ENCODE measurements around the gene CLEC18B. TPM values are rescaled to one million over a fixed set of nuclear protein-coding genes. Genes with fewer than 3 reads are reported as not detected.
"Not testable (repeated sequence)": the region's sequence is repeated elsewhere in the genome, so short reads cannot be mapped to it uniquely, and the experiment has no call there.

The CLEC18B gene
- polyA plus RNA-seq: 10 to 100 TPM in 1 of 2 donors, 1 to 10 TPM in 1; 5.4 to 11.8 TPM

DNA sequence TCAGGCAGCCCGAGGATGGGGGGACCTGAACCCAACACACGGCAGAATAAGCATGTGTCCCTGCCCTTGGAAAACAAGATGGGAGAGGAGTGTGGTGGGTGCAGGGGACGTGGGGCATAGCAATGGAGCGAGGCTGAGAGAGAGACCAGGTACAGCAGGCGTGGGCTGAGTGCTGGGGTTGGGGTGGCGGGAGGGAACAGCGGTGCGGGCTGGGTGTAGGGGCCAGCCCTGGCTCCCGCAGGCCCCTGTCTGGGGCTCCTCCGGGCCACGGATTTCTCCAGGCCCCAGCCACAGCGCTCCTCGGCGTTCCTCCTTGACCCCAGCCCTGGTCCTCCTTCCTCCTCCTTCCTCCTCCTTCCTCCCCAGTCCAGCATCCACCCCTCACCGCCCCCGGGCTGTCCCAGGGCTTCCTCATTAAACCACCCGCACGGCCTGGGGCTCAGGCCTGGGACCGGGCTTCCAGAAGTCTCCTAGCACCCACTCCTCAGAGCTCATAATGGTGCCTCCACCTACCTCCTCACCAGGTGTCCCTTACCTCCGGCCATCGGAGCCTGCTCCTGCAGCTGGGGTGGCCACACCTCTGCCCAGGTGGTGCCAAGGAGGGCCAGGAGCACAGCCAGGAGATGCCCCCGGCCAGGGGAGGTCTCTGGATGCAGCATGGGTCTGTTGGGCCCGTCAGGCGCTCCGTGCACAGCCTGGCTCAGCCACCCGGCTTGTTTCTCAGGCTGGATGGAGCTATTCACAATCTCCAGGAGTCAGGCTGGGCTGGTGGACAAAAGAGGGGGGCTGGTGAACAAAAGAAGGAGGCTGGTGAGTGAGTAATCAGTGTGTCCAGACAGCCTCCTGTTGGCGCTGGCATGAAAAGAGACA, at the start of gene CLEC18B:
Gene CLEC18B, minus strand, starts transcription at position 867 of the 870 bp plus-strand sequence. Its CDS starts 208 bp downstream, at position 659.
- not testable (repeated sequence) for H3K36me3 ChIP-seq (ENCODE audit: control insufficient read depth in 2 of 2, insufficient read depth in 2 of 2, low read length in 1 of 2); H3K4me1 ChIP-seq (ENCODE audit: control insufficient read depth in 2 of 2, insufficient read depth in 2 of 2, low read length in 1 of 2); H3K27me3 ChIP-seq (ENCODE audit: control insufficient read depth in 1 of 2, insufficient read depth in 2 of 2, low read length in 2 of 2); H3K4me3 ChIP-seq (ENCODE audit: low read depth in 1 of 2, low read length in 2 of 2); H3K9me3 ChIP-seq (ENCODE audit: control insufficient read depth in 2 of 2, insufficient read depth in 1 of 2, low read depth in 1 of 2, low read length in 1 of 2); H3K27ac ChIP-seq (ENCODE audit: low read depth in 2 of 2, low read length in 1 of 2)
- 63% methylated on average over 11 of the region's 27 CpGs; no CpG with 5 or more reads in 1 of the 2 donors for WGBS, 2 donors

DNA sequence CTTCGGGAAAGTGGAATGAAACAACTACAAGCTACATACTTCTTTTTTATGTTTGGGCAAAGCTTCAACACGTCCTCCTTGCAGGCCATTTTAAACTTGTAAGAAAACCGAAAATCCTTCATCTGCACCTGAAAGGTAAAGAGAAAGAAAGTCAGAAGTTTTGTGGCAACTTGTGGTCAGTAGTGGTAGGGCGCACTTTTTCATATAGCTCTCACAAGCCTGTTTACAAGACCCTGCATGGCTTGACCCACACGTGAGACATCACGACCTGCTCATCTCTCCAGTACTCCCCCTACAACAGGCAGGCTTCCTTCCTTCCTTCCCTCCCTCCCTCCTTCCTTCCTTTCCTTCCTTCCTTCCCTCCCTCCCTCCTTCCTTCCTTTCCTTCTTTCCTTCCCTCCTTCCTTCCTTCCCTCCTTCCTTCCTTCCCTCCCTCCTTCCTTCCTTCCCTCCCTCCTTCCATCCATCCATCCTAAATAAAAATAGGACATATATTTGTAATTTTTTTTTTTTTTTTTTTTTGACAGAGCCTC, 48.7 kb upstream of the CLEC18B start:
- WGBS, 2 donors: 89 to 94% methylated on average over 5 of the region's 6 CpGs
- no peak overlapping the region for H3K27ac ChIP-seq (ENCODE audit: low read depth in 2 of 2, low read length in 1 of 2)
- no peaks in the 10 kb centered on the region for H3K27me3 ChIP-seq (ENCODE audit: control insufficient read depth in 1 of 2, insufficient read depth in 2 of 2, low read length in 2 of 2)
- H3K9me3 ChIP-seq (ENCODE audit: control insufficient read depth in 2 of 2, insufficient read depth in 1 of 2, low read depth in 1 of 2, low read length in 1 of 2): no peaks in the 10 kb centered on the region
- H3K4me1 ChIP-seq (ENCODE audit: control insufficient read depth in 2 of 2, insufficient read depth in 2 of 2, low read length in 1 of 2): no peaks in the 10 kb centered on the region
- H3K4me3 ChIP-seq (ENCODE audit: low read depth in 1 of 2, low read length in 2 of 2): no peak overlapping the region
- H3K36me3 ChIP-seq (ENCODE audit: control insufficient read depth in 2 of 2, insufficient read depth in 2 of 2, low read length in 1 of 2): peaks cover 13 to 29% of the 10 kb centered on the region in 2 donors

DNA sequence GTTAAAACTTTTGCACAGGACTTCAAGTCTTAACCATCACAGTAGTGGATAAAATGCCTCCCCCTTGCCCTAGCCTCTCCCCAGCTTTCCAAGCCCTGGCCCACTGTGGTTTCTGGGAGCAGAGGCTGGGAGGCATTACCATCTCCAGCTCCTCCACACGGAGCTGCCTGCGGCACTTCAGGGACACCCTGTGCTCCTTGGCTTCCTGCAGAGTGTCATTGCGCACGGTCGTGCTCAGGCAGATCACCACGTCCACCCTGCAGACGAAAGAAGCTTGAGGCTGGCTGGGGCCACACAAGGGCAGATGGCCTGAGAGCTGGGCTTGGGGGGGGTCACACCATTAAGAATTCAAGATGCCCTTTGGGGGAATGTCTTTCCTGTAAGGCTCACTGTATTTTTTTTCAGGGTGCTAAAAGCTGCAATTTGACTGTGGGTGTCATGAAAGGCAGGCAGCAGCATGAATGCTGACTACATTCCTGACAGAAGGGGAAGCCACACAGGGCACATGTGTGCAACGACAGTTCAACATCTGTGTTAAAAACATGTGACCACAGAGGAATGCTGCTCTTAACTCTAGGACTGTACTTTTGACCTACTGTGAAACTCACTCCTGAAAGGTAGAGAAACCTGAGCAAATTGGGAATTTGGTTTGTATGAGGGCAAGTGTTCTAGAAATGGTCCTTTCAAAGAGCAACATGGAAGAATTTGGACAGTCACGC, 47.7 kb upstream of the CLEC18B start:
- Histone ChIP-seq H3K4me1 (ENCODE audit: control insufficient read depth in 2 of 2, insufficient read depth in 2 of 2, low read length in 1 of 2) (no peaks in the 10 kb centered on the region), H3K36me3 (ENCODE audit: control insufficient read depth in 2 of 2, insufficient read depth in 2 of 2, low read length in 1 of 2) (peaks cover 13 to 27% of the 10 kb centered on the region in 2 donors), H3K4me3 (ENCODE audit: low read depth in 1 of 2, low read length in 2 of 2) (no peak overlapping the region), H3K27me3 (ENCODE audit: control insufficient read depth in 1 of 2, insufficient read depth in 2 of 2, low read length in 2 of 2) (no peaks in the 10 kb centered on the region), H3K27ac (ENCODE audit: low read depth in 2 of 2, low read length in 1 of 2) (no peak overlapping the region), H3K9me3 (ENCODE audit: control insufficient read depth in 2 of 2, insufficient read depth in 1 of 2, low read depth in 1 of 2, low read length in 1 of 2) (no peaks in the 10 kb centered on the region)
- 90 to 91% methylated on average over 9 of the region's 9 CpGs for WGBS, 2 donors

DNA sequence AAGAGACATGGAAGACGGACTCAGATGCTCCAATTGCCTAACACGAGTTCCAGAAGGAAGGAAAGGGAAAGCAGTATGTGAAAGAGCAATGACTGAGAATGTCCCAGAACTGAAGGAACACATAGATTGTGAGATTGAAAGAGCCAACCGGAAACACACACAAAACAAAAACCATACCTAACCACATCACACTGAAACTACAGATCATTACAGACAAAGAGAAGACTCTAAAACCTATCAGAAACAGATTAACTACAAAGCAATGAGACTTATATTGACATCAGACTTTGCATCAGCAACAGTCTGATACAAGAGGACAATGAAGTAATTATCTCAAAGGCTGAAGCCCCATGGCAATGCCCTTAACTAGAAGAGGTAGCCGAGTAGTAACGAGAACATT, 45.6 kb upstream of the CLEC18B start:
- 89% methylated on average over 5 of the region's 5 CpGs for WGBS, 2 donors
- Histone ChIP-seq H3K27ac (ENCODE audit: low read depth in 2 of 2, low read length in 1 of 2) (no peak overlapping the region), H3K27me3 (ENCODE audit: control insufficient read depth in 1 of 2, insufficient read depth in 2 of 2, low read length in 2 of 2) (no peaks in the 10 kb centered on the region), H3K36me3 (ENCODE audit: control insufficient read depth in 2 of 2, insufficient read depth in 2 of 2, low read length in 1 of 2) (peaks cover 11 to 32% of the 10 kb centered on the region in 2 donors), H3K4me1 (ENCODE audit: control insufficient read depth in 2 of 2, insufficient read depth in 2 of 2, low read length in 1 of 2) (no peaks in the 10 kb centered on the region), H3K4me3 (ENCODE audit: low read depth in 1 of 2, low read length in 2 of 2) (no peak overlapping the region), H3K9me3 (ENCODE audit: control insufficient read depth in 2 of 2, insufficient read depth in 1 of 2, low read depth in 1 of 2, low read length in 1 of 2) (no peaks in the 10 kb centered on the region)

DNA sequence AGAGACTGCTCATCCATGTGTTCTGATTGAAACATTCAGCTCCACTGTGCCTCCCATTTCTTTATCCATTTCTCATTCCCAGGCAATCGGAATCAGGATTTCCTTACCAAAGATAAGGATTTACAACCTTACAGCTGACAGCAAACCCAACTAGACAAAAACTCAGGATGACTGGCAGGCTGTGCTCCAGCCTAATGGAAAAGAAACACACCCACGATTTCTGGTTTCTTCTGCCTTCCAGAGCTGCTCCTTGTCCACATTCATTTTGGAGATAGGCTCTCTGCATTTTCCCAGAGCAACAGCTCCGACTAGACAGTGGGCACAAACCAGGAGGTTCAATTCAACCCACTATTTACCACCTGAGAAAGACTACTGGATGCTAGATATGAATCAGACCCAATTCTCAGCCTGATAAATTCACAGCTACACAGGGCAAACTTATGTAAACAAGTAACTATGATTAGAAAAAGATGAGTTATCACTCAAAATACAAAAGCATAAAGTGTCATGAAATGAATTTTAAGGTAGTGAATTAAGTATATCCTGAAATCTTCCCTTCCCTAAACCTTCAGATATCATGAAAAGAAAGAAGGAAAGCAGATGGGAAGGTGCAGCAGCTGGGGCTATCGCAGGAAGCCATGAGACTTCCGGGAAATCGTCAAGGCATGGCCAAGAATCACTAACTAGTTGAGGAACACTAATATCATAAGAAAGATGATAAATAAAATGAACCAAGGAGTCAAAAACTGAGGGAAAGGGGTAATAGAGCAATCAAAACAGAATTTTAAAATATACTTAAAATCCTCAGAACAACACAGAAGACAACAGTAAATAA, 44.8 kb upstream of the CLEC18B start:
- Histone ChIP-seq H3K4me3 (ENCODE audit: low read depth in 1 of 2, low read length in 2 of 2) (no peak overlapping the region), H3K27ac (ENCODE audit: low read depth in 2 of 2, low read length in 1 of 2) (no peak overlapping the region), H3K4me1 (ENCODE audit: control insufficient read depth in 2 of 2, insufficient read depth in 2 of 2, low read length in 1 of 2) (no peaks in the 10 kb centered on the region), H3K9me3 (ENCODE audit: control insufficient read depth in 2 of 2, insufficient read depth in 1 of 2, low read depth in 1 of 2, low read length in 1 of 2) (no peaks in the 10 kb centered on the region), H3K27me3 (ENCODE audit: control insufficient read depth in 1 of 2, insufficient read depth in 2 of 2, low read length in 2 of 2) (no peaks in the 10 kb centered on the region), H3K36me3 (ENCODE audit: control insufficient read depth in 2 of 2, insufficient read depth in 2 of 2, low read length in 1 of 2) (peaks cover 7 to 31% of the 10 kb centered on the region in 2 donors)
- WGBS, 2 donors: 82 to 87% methylated on average over 6 of the region's 6 CpGs

DNA sequence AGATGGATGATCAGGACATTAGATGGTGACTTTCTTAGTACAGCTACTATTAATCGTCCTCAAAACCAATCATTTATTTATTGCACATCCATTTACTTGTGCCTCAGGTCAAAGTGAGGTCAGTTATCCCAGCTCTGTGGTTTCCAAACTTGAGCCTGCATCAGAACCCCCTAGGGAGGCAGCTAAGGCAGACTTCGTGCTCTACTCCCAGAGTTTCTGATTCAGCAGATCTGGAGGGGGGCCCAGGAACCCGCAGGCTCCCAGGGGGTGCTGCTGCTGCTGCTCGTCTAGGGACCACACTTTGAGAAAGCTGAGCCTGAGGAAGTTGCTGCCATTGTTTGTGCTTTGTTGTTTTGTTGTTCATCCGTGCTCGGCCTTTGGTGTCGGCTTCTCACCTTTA, 44.0 kb upstream of the CLEC18B start:
- no peak overlapping the region for H3K4me3 ChIP-seq (ENCODE audit: low read depth in 1 of 2, low read length in 2 of 2)
- no peaks in the 10 kb centered on the region for H3K9me3 ChIP-seq (ENCODE audit: control insufficient read depth in 2 of 2, insufficient read depth in 1 of 2, low read depth in 1 of 2, low read length in 1 of 2)
- no peaks in the 10 kb centered on the region for H3K27me3 ChIP-seq (ENCODE audit: control insufficient read depth in 1 of 2, insufficient read depth in 2 of 2, low read length in 2 of 2)
- 86 to 91% methylated on average over 7 of the region's 7 CpGs for WGBS, 2 donors
- H3K36me3 ChIP-seq (ENCODE audit: control insufficient read depth in 2 of 2, insufficient read depth in 2 of 2, low read length in 1 of 2): peaks cover 7 to 29% of the 10 kb centered on the region in 2 donors
- no peaks in the 10 kb centered on the region for H3K4me1 ChIP-seq (ENCODE audit: control insufficient read depth in 2 of 2, insufficient read depth in 2 of 2, low read length in 1 of 2)
- no peak overlapping the region for H3K27ac ChIP-seq (ENCODE audit: low read depth in 2 of 2, low read length in 1 of 2)

DNA sequence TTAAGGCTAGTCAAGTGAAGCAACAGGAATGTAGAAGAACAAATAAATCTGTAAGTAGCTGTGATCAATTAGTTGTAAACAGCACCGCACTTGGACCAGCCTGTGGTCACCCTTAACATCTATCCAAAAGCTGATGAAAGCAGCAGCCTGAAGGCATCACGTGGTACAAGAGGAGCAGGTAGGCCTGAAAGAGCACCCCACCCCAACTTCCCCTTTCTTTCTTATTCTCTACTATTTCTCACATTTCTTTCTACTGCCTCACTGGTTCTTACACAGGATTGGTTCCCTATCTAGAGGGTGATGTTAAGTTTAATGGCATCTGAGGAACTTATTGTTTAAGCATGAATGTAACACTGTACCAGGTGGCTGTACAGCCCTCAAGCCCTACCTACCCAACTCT, 42.6 kb upstream of the CLEC18B start:
- Histone ChIP-seq H3K27ac (ENCODE audit: low read depth in 2 of 2, low read length in 1 of 2) (no peak overlapping the region), H3K36me3 (ENCODE audit: control insufficient read depth in 2 of 2, insufficient read depth in 2 of 2, low read length in 1 of 2) (peaks cover 6 to 22% of the 10 kb centered on the region in 2 donors), H3K4me3 (ENCODE audit: low read depth in 1 of 2, low read length in 2 of 2) (no peak overlapping the region), H3K4me1 (ENCODE audit: control insufficient read depth in 2 of 2, insufficient read depth in 2 of 2, low read length in 1 of 2) (no peaks in the 10 kb centered on the region), H3K27me3 (ENCODE audit: control insufficient read depth in 1 of 2, insufficient read depth in 2 of 2, low read length in 2 of 2) (no peaks in the 10 kb centered on the region), H3K9me3 (ENCODE audit: control insufficient read depth in 2 of 2, insufficient read depth in 1 of 2, low read depth in 1 of 2, low read length in 1 of 2) (no peaks in the 10 kb centered on the region)
- 93 to 97% methylated on average over 2 of the region's 2 CpGs for WGBS, 2 donors

DNA sequence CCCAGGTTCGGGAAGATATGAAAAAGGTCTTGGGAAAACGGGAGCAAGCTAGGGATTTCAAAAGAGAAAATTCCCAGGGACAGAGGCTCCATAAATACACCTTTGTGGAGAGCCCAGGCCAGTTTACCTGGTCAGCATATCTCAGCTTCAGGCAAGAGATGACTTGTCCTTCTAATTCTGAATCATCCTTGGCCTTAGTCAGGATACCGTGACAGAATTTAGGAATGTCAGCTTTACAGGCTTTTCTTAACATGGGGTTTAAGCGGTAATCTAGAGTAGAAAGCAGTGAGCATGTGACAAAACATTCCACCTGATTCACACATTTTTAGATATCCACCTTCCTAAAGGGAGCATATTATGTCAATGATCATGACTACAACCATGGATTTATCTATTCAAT, 41.1 kb upstream of the CLEC18B start:
- H3K27me3 ChIP-seq (ENCODE audit: control insufficient read depth in 1 of 2, insufficient read depth in 2 of 2, low read length in 2 of 2): no peaks in the 10 kb centered on the region
- H3K9me3 ChIP-seq (ENCODE audit: control insufficient read depth in 2 of 2, insufficient read depth in 1 of 2, low read depth in 1 of 2, low read length in 1 of 2): no peaks in the 10 kb centered on the region
- no peak overlapping the region for H3K4me3 ChIP-seq (ENCODE audit: low read depth in 1 of 2, low read length in 2 of 2)
- H3K27ac ChIP-seq (ENCODE audit: low read depth in 2 of 2, low read length in 1 of 2): no peak overlapping the region
- H3K36me3 ChIP-seq (ENCODE audit: control insufficient read depth in 2 of 2, insufficient read depth in 2 of 2, low read length in 1 of 2): peaks cover 8 to 11% of the 10 kb centered on the region in 2 donors
- no peaks in the 10 kb centered on the region for H3K4me1 ChIP-seq (ENCODE audit: control insufficient read depth in 2 of 2, insufficient read depth in 2 of 2, low read length in 1 of 2)
- 71 to 77% methylated on average over 4 of the region's 4 CpGs for WGBS, 2 donors

DNA sequence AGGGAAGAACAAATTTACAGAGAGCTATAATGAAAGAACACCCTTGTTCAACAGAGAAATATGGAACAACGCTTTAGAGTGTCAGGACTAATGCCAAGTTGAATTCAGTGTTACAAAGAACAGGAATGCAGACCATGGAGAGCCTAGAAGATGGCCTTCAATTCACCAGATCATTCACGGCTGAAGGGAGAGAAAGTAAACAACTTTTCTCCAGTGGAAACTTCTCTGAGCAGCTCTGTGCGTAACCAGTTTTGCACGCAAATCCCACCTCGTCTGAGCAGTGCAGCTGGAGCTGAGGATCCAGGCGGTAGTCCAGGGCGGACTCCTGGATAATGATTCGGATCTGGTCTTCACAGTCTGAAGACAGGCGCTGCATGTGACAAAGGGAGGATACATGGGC, 40.5 kb upstream of the CLEC18B start:
- Histone ChIP-seq H3K27ac (ENCODE audit: low read depth in 2 of 2, low read length in 1 of 2) (no peak overlapping the region), H3K27me3 (ENCODE audit: control insufficient read depth in 1 of 2, insufficient read depth in 2 of 2, low read length in 2 of 2) (no peaks in the 10 kb centered on the region), H3K9me3 (ENCODE audit: control insufficient read depth in 2 of 2, insufficient read depth in 1 of 2, low read depth in 1 of 2, low read length in 1 of 2) (no peaks in the 10 kb centered on the region), H3K4me3 (ENCODE audit: low read depth in 1 of 2, low read length in 2 of 2) (no peak overlapping the region), H3K4me1 (ENCODE audit: control insufficient read depth in 2 of 2, insufficient read depth in 2 of 2, low read length in 1 of 2) (no peaks in the 10 kb centered on the region), H3K36me3 (ENCODE audit: control insufficient read depth in 2 of 2, insufficient read depth in 2 of 2, low read length in 1 of 2) (peaks cover 8 to 11% of the 10 kb centered on the region in 2 donors)
- WGBS, 2 donors: 88 to 92% methylated on average over 9 of the region's 9 CpGs

Measured in esophagus (tissue), 2 donors.